ENCODE data around the gene OR10H5.
"Not testable (repeated sequence)": the region's sequence is repeated elsewhere in the genome, so short reads cannot be mapped to it uniquely, and the experiment has no call there.

OR10H5 gene

DNA sequence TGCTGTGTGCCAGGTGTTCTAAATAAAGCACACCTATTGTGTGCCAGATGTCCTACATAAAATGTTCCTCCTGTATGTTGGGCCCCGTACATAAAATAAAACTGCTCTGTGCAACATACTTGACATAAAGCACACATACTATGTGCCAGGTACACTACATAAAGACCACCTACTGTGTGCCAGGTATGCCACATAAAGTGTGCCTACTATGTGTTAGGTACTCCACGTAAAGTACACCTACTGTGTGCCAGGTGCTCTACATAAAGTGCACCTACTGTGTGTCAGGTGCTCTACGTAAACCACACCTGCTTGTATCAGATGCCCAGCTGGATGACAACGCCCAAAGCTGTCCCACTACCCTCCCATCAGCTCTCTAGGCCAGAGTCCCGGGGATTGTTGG lies 5.8 kb upstream of the OR10H5 start:
- H3K27ac ChIP-seq (ENCODE audit: low read depth, low read length) = no peak overlapping the region
- H3K4me2 ChIP-seq (ENCODE audit: low read length) = no peak overlapping the region
- no peak for TF ChIP-seq EZH2phosphoT487 (IDR thresholded peaks at IDR 0.05; ENCODE audit: borderline replicate concordance, low read length)
- TF ChIP-seq, protein P1, sequence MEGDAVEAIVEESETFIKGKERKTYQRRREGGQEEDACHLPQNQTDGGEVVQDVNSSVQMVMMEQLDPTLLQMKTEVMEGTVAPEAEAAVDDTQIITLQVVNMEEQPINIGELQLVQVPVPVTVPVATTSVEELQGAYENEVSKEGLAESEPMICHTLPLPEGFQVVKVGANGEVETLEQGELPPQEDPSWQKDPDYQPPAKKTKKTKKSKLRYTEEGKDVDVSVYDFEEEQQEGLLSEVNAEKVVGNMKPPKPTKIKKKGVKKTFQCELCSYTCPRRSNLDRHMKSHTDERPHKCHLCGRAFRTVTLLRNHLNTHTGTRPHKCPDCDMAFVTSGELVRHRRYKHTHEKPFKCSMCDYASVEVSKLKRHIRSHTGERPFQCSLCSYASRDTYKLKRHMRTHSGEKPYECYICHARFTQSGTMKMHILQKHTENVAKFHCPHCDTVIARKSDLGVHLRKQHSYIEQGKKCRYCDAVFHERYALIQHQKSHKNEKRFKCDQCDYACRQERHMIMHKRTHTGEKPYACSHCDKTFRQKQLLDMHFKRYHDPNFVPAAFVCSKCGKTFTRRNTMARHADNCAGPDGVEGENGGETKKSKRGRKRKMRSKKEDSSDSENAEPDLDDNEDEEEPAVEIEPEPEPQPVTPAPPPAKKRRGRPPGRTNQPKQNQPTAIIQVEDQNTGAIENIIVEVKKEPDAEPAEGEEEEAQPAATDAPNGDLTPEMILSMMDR (IDR thresholded peaks at IDR 0.05; ENCODE audit: low read depth, low read length, poor library complexity, severe bottlenecking) = no peak
- no peaks in the 10 kb centered on the region for H3K36me3 ChIP-seq (ENCODE audit: control insufficient read depth, low read length)
- no peak overlapping the region for H3K4me3 ChIP-seq (ENCODE audit: low read length)
- H3K9me2 ChIP-seq (replicated peaks; ENCODE audit: control insufficient read depth, low read length) = no peaks in the 10 kb centered on the region
- H3K27me3 ChIP-seq (ENCODE audit: control insufficient read depth, low read length) = no peaks in the 10 kb centered on the region
- H3K4me1 ChIP-seq (ENCODE audit: control insufficient read depth, low read length) = no peaks in the 10 kb centered on the region
- no peaks in the 10 kb centered on the region for H3K79me2 ChIP-seq (ENCODE audit: control insufficient read depth, low read length)
- H4K20me1 ChIP-seq (ENCODE audit: control insufficient read depth, insufficient read depth, low read depth, low read length) = no peaks in the 10 kb centered on the region
- H3K9me3 ChIP-seq (ENCODE audit: control insufficient read depth, insufficient read depth, low read length) = no peaks in the 10 kb centered on the region
- H3F3A ChIP-seq (ENCODE audit: control insufficient read depth, insufficient read depth) = no peaks in the 10 kb centered on the region

DNA sequence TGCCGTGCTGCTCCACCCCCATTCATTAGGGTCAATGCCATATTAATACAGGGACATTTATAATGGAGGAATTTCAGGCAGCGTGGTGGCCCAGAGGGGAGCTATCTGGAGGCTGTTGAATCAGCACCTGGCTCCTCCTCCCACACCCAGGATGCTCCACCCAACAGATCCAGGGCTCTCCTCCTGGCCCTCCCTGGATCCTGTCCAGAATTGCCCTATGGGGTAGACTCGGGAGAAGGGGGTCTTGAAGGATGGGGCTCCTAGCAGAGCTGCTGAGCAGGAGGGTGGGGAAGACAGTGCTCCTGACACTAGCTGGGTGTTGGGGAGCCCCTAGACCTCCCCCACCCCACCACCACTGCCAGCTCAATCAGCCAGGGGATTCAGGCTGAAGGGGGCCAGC lies 5.2 kb upstream of the OR10H5 start:
- Histone ChIP-seq H3K27me3 (ENCODE audit: control insufficient read depth, low read length) (no peaks in the 10 kb centered on the region), H3K27ac (ENCODE audit: low read depth, low read length) (no peak overlapping the region), H3K4me1 (ENCODE audit: control insufficient read depth, low read length) (no peaks in the 10 kb centered on the region), H4K20me1 (ENCODE audit: control insufficient read depth, insufficient read depth, low read depth, low read length) (no peaks in the 10 kb centered on the region), H3K79me2 (ENCODE audit: control insufficient read depth, low read length) (no peaks in the 10 kb centered on the region), H3K36me3 (ENCODE audit: control insufficient read depth, low read length) (no peaks in the 10 kb centered on the region), H3K9me2 (replicated peaks; ENCODE audit: control insufficient read depth, low read length) (no peaks in the 10 kb centered on the region), H3K9me3 (ENCODE audit: control insufficient read depth, insufficient read depth, low read length) (no peaks in the 10 kb centered on the region), H3F3A (ENCODE audit: control insufficient read depth, insufficient read depth) (no peaks in the 10 kb centered on the region), H3K4me2 (ENCODE audit: low read length) (no peak overlapping the region), H3K4me3 (ENCODE audit: low read length) (no peak overlapping the region)
- TF ChIP-seq EZH2phosphoT487 (IDR thresholded peaks at IDR 0.05; ENCODE audit: borderline replicate concordance, low read length) = no peak
- TF ChIP-seq, protein P1 (IDR thresholded peaks at IDR 0.05; ENCODE audit: low read depth, low read length, poor library complexity, severe bottlenecking) = no peak

DNA sequence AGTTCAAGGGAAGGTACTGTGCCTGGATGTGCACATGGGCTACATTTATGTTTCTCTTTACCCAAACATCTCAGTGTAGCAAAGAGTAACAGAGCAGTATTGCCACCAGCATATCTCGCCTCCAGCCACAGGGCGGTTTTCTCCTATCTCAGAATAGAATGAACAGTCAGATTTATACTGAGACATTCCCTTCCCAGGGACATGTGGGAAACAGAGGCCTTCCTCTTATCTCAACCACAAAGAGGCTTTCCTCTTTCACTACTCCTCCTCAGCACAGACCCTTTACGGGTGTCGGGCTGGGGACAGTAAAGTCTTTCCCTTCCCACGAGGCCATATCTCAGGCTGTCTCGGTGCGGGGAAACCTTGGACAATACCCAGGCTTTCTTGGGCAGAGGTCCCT lies 4.6 kb upstream of the OR10H5 start:
- H3K4me3 ChIP-seq (ENCODE audit: low read length); H3K27me3 ChIP-seq (ENCODE audit: control insufficient read depth, low read length); H3K79me2 ChIP-seq (ENCODE audit: control insufficient read depth, low read length); H3K36me3 ChIP-seq (ENCODE audit: control insufficient read depth, low read length); H3K27ac ChIP-seq (ENCODE audit: low read depth, low read length); H4K20me1 ChIP-seq (ENCODE audit: control insufficient read depth, insufficient read depth, low read depth, low read length); H3K9me3 ChIP-seq (ENCODE audit: control insufficient read depth, insufficient read depth, low read length); H3K4me2 ChIP-seq (ENCODE audit: low read length); H3K4me1 ChIP-seq (ENCODE audit: control insufficient read depth, low read length); H3K9me2 ChIP-seq (replicated peaks; ENCODE audit: control insufficient read depth, low read length); H3F3A ChIP-seq (ENCODE audit: control insufficient read depth, insufficient read depth): not testable (repeated sequence)

DNA sequence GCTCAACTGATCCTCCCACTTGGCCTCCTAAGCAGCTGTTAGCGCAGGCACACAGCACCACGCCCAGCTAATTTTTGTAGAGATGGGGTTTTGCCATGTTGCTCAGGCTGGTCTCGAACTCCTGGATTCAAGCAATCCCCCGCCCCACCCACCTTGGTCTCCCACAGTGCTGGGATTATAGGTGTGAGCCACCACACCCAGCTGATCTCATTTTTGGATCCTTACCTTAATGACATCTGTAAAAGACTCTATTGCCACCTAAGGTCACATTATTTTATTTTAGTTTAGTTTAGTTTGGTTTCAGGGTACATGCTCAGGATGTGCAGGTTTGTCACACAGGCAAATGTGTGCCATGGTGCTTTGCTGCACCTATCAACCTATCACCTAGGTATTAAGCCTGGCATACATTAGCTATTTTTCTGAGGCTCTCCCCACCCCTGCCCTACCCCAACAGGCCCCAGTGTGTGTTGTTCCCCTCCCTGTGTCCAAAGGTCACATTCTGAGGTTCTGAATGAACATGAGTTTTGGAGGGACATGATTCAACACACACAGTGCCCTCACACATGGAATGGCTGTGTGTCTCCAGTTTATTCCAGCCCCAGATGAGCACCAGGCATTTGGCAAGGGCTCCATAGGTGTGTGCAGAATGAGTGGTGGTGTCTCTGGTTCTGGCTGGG lies 1.3 kb downstream of the OR10H5 start:
- no peaks in the 10 kb centered on the region for H4K20me1 ChIP-seq (ENCODE audit: control insufficient read depth, insufficient read depth, low read depth, low read length)
- H3K27me3 ChIP-seq (ENCODE audit: control insufficient read depth, low read length) = no peaks in the 10 kb centered on the region
- no peak overlapping the region for H3K27ac ChIP-seq (ENCODE audit: low read depth, low read length)
- no peaks in the 10 kb centered on the region for H3K36me3 ChIP-seq (ENCODE audit: control insufficient read depth, low read length)
- no peaks in the 10 kb centered on the region for H3K9me3 ChIP-seq (ENCODE audit: control insufficient read depth, insufficient read depth, low read length)
- no peak overlapping the region for H3K4me2 ChIP-seq (ENCODE audit: low read length)
- no peaks in the 10 kb centered on the region for H3K4me1 ChIP-seq (ENCODE audit: control insufficient read depth, low read length)
- TF ChIP-seq EZH2phosphoT487 (IDR thresholded peaks at IDR 0.05; ENCODE audit: borderline replicate concordance, low read length) = no peak
- H3K9me2 ChIP-seq (replicated peaks; ENCODE audit: control insufficient read depth, low read length) = no peaks in the 10 kb centered on the region
- no peaks in the 10 kb centered on the region for H3K79me2 ChIP-seq (ENCODE audit: control insufficient read depth, low read length)
- no peak overlapping the region for H3K4me3 ChIP-seq (ENCODE audit: low read length)
- H3F3A ChIP-seq (ENCODE audit: control insufficient read depth, insufficient read depth) = no peaks in the 10 kb centered on the region

Data from DOHH2 (cell line).